Mucosa of descending colon (tissue), 3 donors: ENCODE data around the gene CDC14A. TPM values are rescaled to one million over a fixed set of nuclear protein-coding genes. Genes with fewer than 3 reads are reported as not detected.
A peak's percentile ranks its signal among the peaks of the same experiment; 100 is the strongest.

Experiments used
- ATAC-seq: fragments of 200-7000 bp; cut with Tn5 transposase; one replicate; pipeline ENCODE4 v1.9.1; 2020; ENCODE audit warnings: mild to moderate bottlenecking, moderate library complexity
- DNase-seq, 3 donors: peaks; one replicate each; pipeline ENCODE4 v3.0.0-alpha.2; 2020
- H3K36me3 ChIP-seq: fragments of 200-600 bp; one replicate; pipeline ENCODE4 v1.8.0; 2021; ENCODE audit warnings: low read depth, mild to moderate bottlenecking
- H3K4me1 ChIP-seq: fragments of 200-600 bp; one replicate; pipeline ENCODE4 v1.8.0; 2021; ENCODE audit warnings: low read depth, mild to moderate bottlenecking
- H3K4me3 ChIP-seq: fragments of 200-600 bp; one replicate; pipeline ENCODE4 v1.8.0; 2021; ENCODE audit warnings: mild to moderate bottlenecking
- H3K9me3 ChIP-seq: fragments of 200-600 bp; one replicate; pipeline ENCODE4 v1.8.0; 2021; ENCODE audit warnings: mild to moderate bottlenecking
- CTCF ChIP-seq: fragments of 200-600 bp; IDR thresholded peaks from one replicate; pipeline ENCODE4 v1.8.0; 2022; ENCODE audit warnings: antibody characterized with exemption, mild to moderate bottlenecking
- intact Hi-C, 2 donors: fragments of 100-400 bp; cut with DNase I in 1 of 2; cut with micrococcal nuclease in 1 of 2; formaldehyde crosslinking; loops; one replicate each; pipeline versions ENCODE4 v1.11.0 to v1.11.1; 2022; cut with DNase I, micrococcal nuclease
- total RNA-seq, 3 donors: library from RNA; stranded (reverse); fragmentation: NEBNext Ultra II Directional in 2 of 3; extraction: Animal tissue kit (Norgen Biotek cat#: 25700) in 2 of 3; gene quantifications; one replicate each; pipeline versions ENCODE4 v1.2.1 to v1.2.4, GENCODE V29; 2021 to 2023
- donor health status: DM: no; HTN: no; CAD: no; lungs with moderate emphysema.
- donor health status: DM: no; HTN: no; CAD: no.
- donor health status: DM: no; HTN: yes; CAD: no.

CDC14A gene
- total RNA-seq, 3 donors from 2014 or later, result 15.6 to 34.3 (median 18.5) TPM

DNA sequence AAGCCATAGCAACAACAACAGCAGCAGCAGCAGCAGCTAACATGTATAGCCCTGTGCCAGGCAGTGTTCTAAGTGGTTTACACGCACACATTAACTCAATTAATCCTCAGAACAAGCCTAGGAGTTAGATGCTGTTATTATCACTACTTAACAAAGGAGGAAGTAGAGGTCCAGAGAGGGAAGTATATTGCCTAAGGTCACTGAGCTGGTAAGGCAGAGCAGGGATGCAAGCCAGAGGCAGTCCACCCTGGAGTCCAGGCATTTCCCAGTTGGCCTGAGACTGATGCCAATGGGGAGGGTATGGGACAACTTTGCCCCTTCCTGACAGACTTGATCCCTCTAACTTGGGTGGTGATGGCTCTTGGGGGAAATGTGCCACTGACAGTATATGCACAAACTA lies 6.8 kb downstream of the CDC14A start:
- DNase-seq (no peak), ATAC-seq (peak; percentile 60)
- TF ChIP-seq CTCF, result no peak
- H3K4me1 ChIP-seq, result peaks cover 13% of the 10 kb centered on the region
- no peaks in the 10 kb centered on the region for H3K36me3 ChIP-seq
- no peak overlapping the region for H3K4me3 ChIP-seq
- intact Hi-C loops, result no loop called here
- H3K9me3 ChIP-seq, result no peaks in the 10 kb centered on the region

- intact Hi-C loops, result no loop called here
- DNase-seq (no peak), ATAC-seq (peak; percentile 53)
- Histone ChIP-seq H3K9me3 (no peaks in the 10 kb centered on the region), H3K36me3 (no peaks in the 10 kb centered on the region), H3K4me3 (no peak overlapping the region), H3K4me1 (peaks cover 8% of the 10 kb centered on the region)
- TF ChIP-seq CTCF, result no peak
Measured at GRCh38 chr1:100360790-100361510, 8.6 kb downstream of the CDC14A start.

- ATAC-seq (no peak), DNase-seq (no peak)
- intact Hi-C loops, result no loop called here
Measured at GRCh38 chr1:100361511-100362089, 9.3 kb downstream of the CDC14A start.

DNA sequence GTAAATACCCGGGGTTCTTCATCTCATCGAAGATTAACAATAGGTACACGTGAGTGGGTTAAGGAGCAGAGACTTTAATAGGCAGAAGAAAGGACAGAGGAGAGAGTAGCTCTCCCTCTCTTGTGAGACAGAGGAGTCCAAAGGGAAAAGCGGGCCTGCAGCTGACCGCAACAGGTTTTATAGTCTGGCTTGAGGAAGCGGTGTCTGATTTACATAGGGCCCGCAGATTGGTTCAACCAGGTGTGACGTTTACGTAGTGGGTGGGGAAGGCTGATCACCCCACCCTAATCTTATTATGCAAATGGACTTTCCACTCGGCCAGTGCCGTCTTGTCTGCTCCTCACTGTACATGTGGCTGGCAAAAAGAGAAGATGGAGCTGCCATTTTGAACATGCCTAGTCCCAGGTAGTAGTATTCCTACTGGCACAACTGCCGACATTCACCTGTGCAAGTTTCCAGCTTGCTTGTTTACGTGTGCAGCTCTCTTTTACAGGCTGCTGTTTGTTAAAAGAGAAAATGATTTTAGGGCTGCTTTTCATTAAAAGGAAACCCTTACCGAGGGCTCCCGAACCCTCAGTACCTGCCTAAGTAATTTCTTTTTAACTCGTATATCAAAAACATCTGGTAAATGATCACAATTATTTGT lies 10.6 kb downstream of the CDC14A start:
- DNase-seq, result no peak
- Histone ChIP-seq H3K4me3 (no peak overlapping the region), H3K4me1 (peaks cover 8% of the 10 kb centered on the region), H3K9me3 (no peaks in the 10 kb centered on the region), H3K36me3 (no peaks in the 10 kb centered on the region)
- ATAC-seq, result no peak
- no peak for TF ChIP-seq CTCF
- intact Hi-C loops, result no loop called here

More at GRCh38 chr1:100361511-100362089, 9.3 kb downstream of the CDC14A start:
- Histone ChIP-seq H3K36me3 (no peaks in the 10 kb centered on the region), H3K4me3 (no peak overlapping the region), H3K4me1 (peaks cover 8% of the 10 kb centered on the region), H3K9me3 (no peaks in the 10 kb centered on the region)
- TF ChIP-seq CTCF, result no peak

DNA sequence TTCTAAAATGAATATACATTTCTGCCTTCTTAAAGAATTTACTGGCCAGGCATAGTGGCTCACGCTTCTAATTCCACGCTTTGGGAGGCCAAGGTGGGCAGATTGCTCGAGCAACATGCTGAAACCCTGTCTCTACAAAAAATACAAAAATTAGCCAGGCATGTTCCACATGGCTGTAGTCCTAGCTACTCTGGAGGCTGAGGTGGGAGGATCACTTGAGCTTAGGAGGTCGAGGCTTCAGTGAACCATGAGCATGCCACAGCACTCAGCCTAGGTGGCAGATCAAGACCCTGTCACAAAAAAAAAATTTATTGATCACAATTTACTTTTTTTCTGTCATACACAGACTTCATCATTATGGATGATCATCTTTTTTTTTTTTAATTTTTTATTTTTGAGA lies 11.5 kb downstream of the CDC14A start:
- Histone ChIP-seq H3K4me1 (peaks cover 8% of the 10 kb centered on the region), H3K9me3 (no peaks in the 10 kb centered on the region), H3K4me3 (no peak overlapping the region), H3K36me3 (no peaks in the 10 kb centered on the region)
- ATAC-seq (no peak), DNase-seq (no peak)
- TF ChIP-seq CTCF, result no peak
- intact Hi-C loops, result no loop called here
